Measurements from ENCODE around the gene KRTAP1-3.
"Not testable (repeated sequence)": the region's sequence is repeated elsewhere in the genome, so short reads cannot be mapped to it uniquely, and the experiment has no call there.

The KRTAP1-3 gene

GRCh38 chr17:41009936-41010335 is 24.7 kb downstream of the KRTAP1-3 start:
- no peak for DNase-seq (ENCODE audit: low spot score)

GRCh38 chr17:41009301-41009760 is 25.3 kb downstream of the KRTAP1-3 start:
- DNase-seq (ENCODE audit: low spot score), result peak; percentile 12

- no peak for DNase-seq (ENCODE audit: low spot score)
Observed at GRCh38 chr17:41008811-41009210, 25.9 kb downstream of the KRTAP1-3 start, which contains the start of gene KRTAP3-1. KRTAP3-1 (minus strand) TSS chr17:41009128; CDS start chr17:41009074, 54 bp downstream.

GRCh38 chr17:41004397-41004796 is 30.3 kb downstream of the KRTAP1-3 start:
- DNase-seq (ENCODE audit: low spot score), result no peak

- no peak for DNase-seq (ENCODE audit: low spot score)
Observed at GRCh38 chr17:41003926-41004325, 30.7 kb downstream of the KRTAP1-3 start.

- DNase-seq (ENCODE audit: low spot score), result no peak
Observed at GRCh38 chr17:41002814-41003213, 31.9 kb downstream of the KRTAP1-3 start.

GRCh38 chr17:41001795-41002194 is 32.9 kb downstream of the KRTAP1-3 start:
- no peak for DNase-seq (ENCODE audit: low spot score)

GRCh38 chr17:40999563-40999962 is 35.1 kb downstream of the KRTAP1-3 start, which contains the start of gene KRTAP3-2:
KRTAP3-2 (minus strand) TSS chr17:40999906; CDS start chr17:40999853, 53 bp downstream.
- not testable (repeated sequence) for DNase-seq (ENCODE audit: low spot score)

GRCh38 chr17:40997361-40997760 is 37.3 kb downstream of the KRTAP1-3 start:
- DNase-seq (ENCODE audit: low spot score), result no peak

- DNase-seq (ENCODE audit: low spot score), result no peak
Observed at GRCh38 chr17:40996829-40997228, 37.8 kb downstream of the KRTAP1-3 start.

GRCh38 chr17:40995116-40995515 is 39.6 kb downstream of the KRTAP1-3 start:
- no peak for DNase-seq (ENCODE audit: low spot score)

GRCh38 chr17:40993839-40994238 is 40.8 kb downstream of the KRTAP1-3 start, which contains the start of gene KRTAP3-3:
KRTAP3-3 (minus strand) TSS chr17:40994164; CDS start chr17:40994097, 67 bp downstream.
- no peak for DNase-seq (ENCODE audit: low spot score)

- DNase-seq (ENCODE audit: low spot score), result no peak
Observed at GRCh38 chr17:40993084-40993483, 41.6 kb downstream of the KRTAP1-3 start.

GRCh38 chr17:40992666-40993065 is 42.0 kb downstream of the KRTAP1-3 start:
- no peak for DNase-seq (ENCODE audit: low spot score)

GRCh38 chr17:40986920-40987319 is 47.8 kb downstream of the KRTAP1-3 start:
- DNase-seq (ENCODE audit: low spot score), result peak; percentile 35

- no peak for DNase-seq (ENCODE audit: low spot score)
Observed at GRCh38 chr17:40984226-40984625, 50.4 kb downstream of the KRTAP1-3 start, which contains the start of gene KRT40. KRT40 (minus strand) TSS chr17:40984326; CDS start chr17:40984273, 53 bp downstream.
